ENCODE results near the gene PLPPR1.

PLPPR1 gene

DNA sequence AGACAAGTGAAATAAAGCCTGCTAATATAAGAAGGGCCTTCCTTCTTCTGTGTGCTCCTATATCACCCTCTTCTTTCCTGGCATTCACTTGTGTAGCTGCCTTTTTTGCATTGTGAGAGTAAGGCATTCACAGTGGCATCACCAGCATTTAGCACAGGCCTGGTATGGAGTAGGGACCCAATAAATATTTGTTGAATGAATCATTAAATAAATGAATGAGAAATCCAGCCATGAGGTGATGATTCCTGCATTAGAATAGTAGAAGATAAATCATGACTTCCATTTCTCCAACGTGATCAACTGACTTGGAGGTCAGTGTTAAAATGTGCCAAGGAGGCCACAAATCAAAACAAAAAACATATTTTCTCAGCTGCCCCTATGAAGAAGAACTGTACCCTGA is 3.9 kb downstream of the PLPPR1 start:
- Histone ChIP-seq H3F3A (ENCODE audit: insufficient read depth, low read length) (no peaks in the 10 kb centered on the region), H3K4me3 (ENCODE audit: low read length) (no peak overlapping the region), H4K20me1 (ENCODE audit: insufficient read depth, low read length) (no peaks in the 10 kb centered on the region), H3K27me3 (replicated peaks; ENCODE audit: insufficient read depth, low read length) (no peaks in the 10 kb centered on the region; the same call in 1 of the 2 replicates), H3K9me2 (replicated peaks; ENCODE audit: insufficient read depth, low read length) (no peaks in the 10 kb centered on the region), H2AFZ (ENCODE audit: low read length) (no peak overlapping the region), H3K36me3 (replicated peaks; ENCODE audit: insufficient read depth, low read length) (no peaks in the 10 kb centered on the region), H3K9ac (ENCODE audit: low read length) (no peak overlapping the region), H3K79me2 (ENCODE audit: low read length) (no peaks in the 10 kb centered on the region), H3K4me2 (ENCODE audit: low read depth, low read length) (no peak overlapping the region), H3K9me3 (replicated peaks; ENCODE audit: insufficient read depth, low read length) (no peaks in the 10 kb centered on the region), H3K4me1 (ENCODE audit: low read length) (no peaks in the 10 kb centered on the region), H3K27ac (ENCODE audit: low read length) (no peak overlapping the region)
- no peak for DNase-seq
- TF ChIP-seq EZH2 (optimal IDR thresholded peaks at IDR 0.05; ENCODE audit: low read depth, low read length) (no peak), CTCF (IDR thresholded peaks at IDR 0.05; ENCODE audit: low read length) (no peak), EZH2phosphoT487 (IDR thresholded peaks at IDR 0.05; ENCODE audit: low read length) (no peak)

GRCh38 chr9:101034222-101034621 is 5.7 kb downstream of the PLPPR1 start:
- H3K4me3 ChIP-seq (ENCODE audit: low read length): no peak overlapping the region
- H3K27ac ChIP-seq (ENCODE audit: low read length): no peak overlapping the region
- no peaks in the 10 kb centered on the region for H3K27me3 ChIP-seq (replicated peaks; ENCODE audit: insufficient read depth, low read length)
- H3F3A ChIP-seq (ENCODE audit: insufficient read depth, low read length): no peaks in the 10 kb centered on the region
- H3K4me2 ChIP-seq (ENCODE audit: low read depth, low read length): no peak overlapping the region
- H2AFZ ChIP-seq (ENCODE audit: low read length): no peak overlapping the region
- H3K9me3 ChIP-seq (replicated peaks; ENCODE audit: insufficient read depth, low read length): no peaks in the 10 kb centered on the region
- H3K79me2 ChIP-seq (ENCODE audit: low read length): no peaks in the 10 kb centered on the region
- no peaks in the 10 kb centered on the region for H3K36me3 ChIP-seq (replicated peaks; ENCODE audit: insufficient read depth, low read length)
- no peaks in the 10 kb centered on the region for H4K20me1 ChIP-seq (ENCODE audit: insufficient read depth, low read length)
- H3K9me2 ChIP-seq (replicated peaks; ENCODE audit: insufficient read depth, low read length): no peaks in the 10 kb centered on the region
- H3K9ac ChIP-seq (ENCODE audit: low read length): no peak overlapping the region
- no peak for TF ChIP-seq EZH2phosphoT487 (IDR thresholded peaks at IDR 0.05; ENCODE audit: low read length)
- H3K4me1 ChIP-seq (ENCODE audit: low read length): no peaks in the 10 kb centered on the region
- DNase-seq: no peak

DNA sequence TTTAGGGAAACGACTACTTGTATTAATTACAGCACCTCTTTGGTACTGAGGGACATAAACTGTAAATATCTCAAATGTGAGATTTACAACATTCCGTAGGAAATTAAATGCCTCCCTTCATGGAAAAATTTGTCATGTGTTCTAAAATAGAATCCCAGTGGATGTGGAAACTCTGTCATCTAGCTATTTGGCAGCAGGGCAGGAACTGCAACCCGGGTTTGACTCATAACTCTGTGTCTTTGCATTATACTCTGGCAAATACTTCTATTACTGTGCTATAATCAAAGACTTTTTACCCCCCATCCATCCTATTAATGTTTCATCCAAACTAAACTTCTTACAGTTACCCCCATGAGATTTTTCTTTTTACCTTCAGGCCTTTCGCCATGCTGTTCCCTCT is 6.6 kb downstream of the PLPPR1 start:
- Histone ChIP-seq H4K20me1 (ENCODE audit: insufficient read depth, low read length) (no peaks in the 10 kb centered on the region), H3K4me3 (ENCODE audit: low read length) (no peak overlapping the region), H3K27me3 (replicated peaks; ENCODE audit: insufficient read depth, low read length) (no peaks in the 10 kb centered on the region), H3F3A (ENCODE audit: insufficient read depth, low read length) (no peaks in the 10 kb centered on the region), H3K9me3 (replicated peaks; ENCODE audit: insufficient read depth, low read length) (no peaks in the 10 kb centered on the region), H3K9me2 (replicated peaks; ENCODE audit: insufficient read depth, low read length) (no peaks in the 10 kb centered on the region), H3K79me2 (ENCODE audit: low read length) (no peaks in the 10 kb centered on the region), H3K4me1 (ENCODE audit: low read length) (no peaks in the 10 kb centered on the region), H3K4me2 (ENCODE audit: low read depth, low read length) (no peak overlapping the region), H2AFZ (ENCODE audit: low read length) (no peak overlapping the region), H3K27ac (ENCODE audit: low read length) (no peak overlapping the region), H3K9ac (ENCODE audit: low read length) (no peak overlapping the region), H3K36me3 (replicated peaks; ENCODE audit: insufficient read depth, low read length) (no peaks in the 10 kb centered on the region)
- TF ChIP-seq EZH2 (optimal IDR thresholded peaks at IDR 0.05; ENCODE audit: low read depth, low read length) (no peak), CTCF (IDR thresholded peaks at IDR 0.05; ENCODE audit: low read length) (no peak), EZH2phosphoT487 (IDR thresholded peaks at IDR 0.05; ENCODE audit: low read length) (no peak)
- DNase-seq: no peak

DNA sequence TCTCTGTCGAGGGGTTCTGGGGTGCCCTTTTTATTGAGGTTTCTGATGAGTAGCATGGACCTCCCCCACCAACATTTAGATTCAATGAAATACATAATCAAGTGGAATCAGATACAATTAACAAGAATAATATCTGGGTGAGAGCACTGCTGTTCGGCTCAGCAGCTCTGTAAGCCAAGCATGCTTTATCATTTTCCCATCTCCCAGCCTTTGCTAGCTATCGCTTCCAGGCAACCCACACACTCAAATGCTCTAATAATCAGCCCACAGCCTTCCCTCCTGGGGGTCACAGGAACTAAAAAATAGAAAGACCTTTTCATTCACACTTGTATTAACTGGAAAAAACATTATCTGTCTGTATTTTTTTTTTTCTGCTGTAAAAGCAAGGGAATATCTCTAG is 8.9 kb downstream of the PLPPR1 start:
- Histone ChIP-seq H3K4me2 (ENCODE audit: low read depth, low read length) (no peak overlapping the region), H3K9me2 (replicated peaks; ENCODE audit: insufficient read depth, low read length) (no peaks in the 10 kb centered on the region), H3K27me3 (replicated peaks; ENCODE audit: insufficient read depth, low read length) (no peaks in the 10 kb centered on the region), H3K36me3 (replicated peaks; ENCODE audit: insufficient read depth, low read length) (no peaks in the 10 kb centered on the region), H3F3A (ENCODE audit: insufficient read depth, low read length) (no peaks in the 10 kb centered on the region), H3K27ac (ENCODE audit: low read length) (no peak overlapping the region), H3K9ac (ENCODE audit: low read length) (no peak overlapping the region), H3K4me1 (ENCODE audit: low read length) (no peaks in the 10 kb centered on the region), H4K20me1 (ENCODE audit: insufficient read depth, low read length) (no peaks in the 10 kb centered on the region), H3K79me2 (ENCODE audit: low read length) (no peaks in the 10 kb centered on the region), H2AFZ (ENCODE audit: low read length) (no peak overlapping the region), H3K9me3 (replicated peaks; ENCODE audit: insufficient read depth, low read length) (no peaks in the 10 kb centered on the region), H3K4me3 (ENCODE audit: low read length) (no peak overlapping the region)
- TF ChIP-seq EZH2phosphoT487 (IDR thresholded peaks at IDR 0.05; ENCODE audit: low read length) (no peak), EZH2 (optimal IDR thresholded peaks at IDR 0.05; ENCODE audit: low read depth, low read length) (no peak), CTCF (IDR thresholded peaks at IDR 0.05; ENCODE audit: low read length) (no peak)
- no peak for DNase-seq
